Loucy (cell line): ENCODE results near the gene OSGIN1.

Experiments used
- H2AFZ ChIP-seq: fragments of 200-600 bp; sonication (generic); 2 replicates; pipeline ENCODE4 v1.6.0; 2016; ENCODE audit warnings: antibody characterized with exemption, mild to moderate bottlenecking, low read length, moderate library complexity
- H3F3A ChIP-seq: fragments of 200-600 bp; 2 replicates; pipeline ENCODE4 v1.6.0; 2016; ENCODE audit warnings: antibody characterized with exemption, low read depth, mild to moderate bottlenecking
- H3K27me3 ChIP-seq: fragments of 200-600 bp; sonication (generic); 2 replicates; pipeline ENCODE4 v1.6.1; 2014; ENCODE audit warnings: low read length, mild to moderate bottlenecking; ENCODE audit not compliant: insufficient read depth, poor library complexity, severe bottlenecking
- H3K36me3 ChIP-seq: fragments of 200-600 bp; sonication (generic); 2 replicates; pipeline ENCODE4 v1.6.1; 2016; ENCODE audit warnings: low read length; ENCODE audit not compliant: insufficient read depth
- H3K4me1 ChIP-seq: fragments of 200-600 bp; sonication (generic); 2 replicates; pipeline ENCODE4 v1.5.1; 2014; ENCODE audit warnings: low read length, mild to moderate bottlenecking; ENCODE audit not compliant: insufficient read depth, poor library complexity, severe bottlenecking
- H3K4me2 ChIP-seq: fragments of 200-600 bp; sonication (generic); 2 replicates; pipeline ENCODE4 v1.6.0; 2014; ENCODE audit warnings: antibody characterized with exemption, low read length, low read depth, mild to moderate bottlenecking; ENCODE audit not compliant: poor library complexity, severe bottlenecking
- H3K4me3 ChIP-seq: fragments of 200-600 bp; sonication (generic); 2 replicates; pipeline ENCODE4 v1.5.1; 2014; ENCODE audit warnings: low read length, mild to moderate bottlenecking, mixed read lengths; ENCODE audit not compliant: poor library complexity, severe bottlenecking
- H3K79me2 ChIP-seq: fragments of 200-600 bp; sonication (generic); 2 replicates; pipeline ENCODE4 v1.6.1; 2014; ENCODE audit warnings: low read length; ENCODE audit not compliant: insufficient read depth
- H3K9ac ChIP-seq: fragments of 200-600 bp; sonication (generic); 2 replicates; pipeline ENCODE4 v1.6.0; 2014; ENCODE audit warnings: mild to moderate bottlenecking, low read depth, low read length, moderate library complexity; ENCODE audit not compliant: poor library complexity, severe bottlenecking
- H3K9me2 ChIP-seq: fragments of 200-600 bp; sonication (generic); replicated peaks from 2 replicates; pipeline ENCODE4 v1.6.1; 2016; ENCODE audit warnings: low read depth, low read length, mixed read lengths
- H3K9me3 ChIP-seq: fragments of 200-600 bp; sonication (generic); 2 replicates; pipeline ENCODE4 v1.6.1; 2014; ENCODE audit warnings: mild to moderate bottlenecking, antibody characterized with exemption, low read length, low read depth; ENCODE audit not compliant: insufficient read depth
- H4K20me1 ChIP-seq: fragments of 200-600 bp; sonication (generic); 2 replicates; pipeline ENCODE4 v1.6.0; 2014; ENCODE audit warnings: antibody characterized with exemption, low read length, mild to moderate bottlenecking; ENCODE audit not compliant: insufficient read depth, poor library complexity, severe bottlenecking
- EZH2phosphoT487 ChIP-seq: fragments of 200-600 bp; IDR thresholded peaks from 2 replicates; pipeline ENCODE4 v1.6.1; 2018; ENCODE audit warnings: antibody characterized with exemption, mild to moderate bottlenecking, moderate library complexity, borderline replicate concordance
- TF ChIP-seq, protein P1 (sequence below): fragments of 200-600 bp; sonication (generic); conservative IDR thresholded peaks from 2 replicates; pipeline ENCODE4 v1.5.1; 2014; ENCODE audit warnings: mild to moderate bottlenecking, antibody characterized with exemption, low read length

Gene OSGIN1

DNA sequence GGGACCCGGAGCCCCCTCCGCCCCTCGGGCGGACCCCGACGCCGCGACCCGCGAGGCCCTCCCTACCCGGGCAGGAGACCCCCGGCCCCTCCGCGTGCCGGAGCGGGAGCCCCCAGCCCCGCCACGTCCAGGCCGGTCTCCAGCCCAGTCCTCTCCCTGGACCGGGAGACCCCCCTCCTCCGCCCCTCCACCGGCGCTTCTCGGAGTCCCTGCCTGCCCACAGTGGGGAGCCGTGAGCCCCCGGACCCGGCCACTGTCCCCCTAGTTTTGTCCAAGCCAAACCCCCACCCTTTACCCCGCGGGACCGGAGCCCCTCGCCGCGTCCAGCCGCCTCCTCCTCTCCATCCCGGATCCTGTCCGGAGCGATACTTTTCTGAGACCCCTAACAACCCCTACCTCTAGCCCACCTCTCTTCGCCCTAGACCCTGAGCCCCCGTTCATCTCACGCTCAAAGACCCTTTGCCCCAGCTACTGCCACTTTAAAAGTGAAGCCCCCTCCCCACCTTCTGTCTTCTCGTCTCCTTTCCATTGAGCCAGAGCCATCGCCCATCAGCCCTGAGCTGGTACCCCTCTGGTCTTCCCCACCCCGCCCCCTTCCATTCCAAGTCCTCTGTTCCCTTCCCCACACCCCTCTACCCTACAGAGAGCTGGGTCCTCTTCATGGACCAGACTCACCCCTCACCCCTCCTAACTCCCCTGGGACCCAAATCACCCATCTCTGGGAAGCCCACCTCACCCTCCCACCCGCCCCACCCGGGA, 16.0 kb downstream of the OSGIN1 start:
- no peaks in the 10 kb centered on the region for H3K9me3 ChIP-seq
- no peaks in the 10 kb centered on the region for H3K36me3 ChIP-seq
- no peak overlapping the region for H3K9ac ChIP-seq
- no peak overlapping the region for H2AFZ ChIP-seq
- H3K4me2 ChIP-seq, result no peak overlapping the region
- no peaks in the 10 kb centered on the region for H4K20me1 ChIP-seq
- H3K27me3 ChIP-seq, result no peaks in the 10 kb centered on the region
- no peaks in the 10 kb centered on the region for H3K4me1 ChIP-seq
- H3K9me2 ChIP-seq, result no peaks in the 10 kb centered on the region
- no peak overlapping the region for H3K4me3 ChIP-seq
- H3K79me2 ChIP-seq, result no peaks in the 10 kb centered on the region
- no peaks in the 10 kb centered on the region for H3F3A ChIP-seq
- TF ChIP-seq EZH2phosphoT487, result no peak
- TF ChIP-seq, protein P1, sequence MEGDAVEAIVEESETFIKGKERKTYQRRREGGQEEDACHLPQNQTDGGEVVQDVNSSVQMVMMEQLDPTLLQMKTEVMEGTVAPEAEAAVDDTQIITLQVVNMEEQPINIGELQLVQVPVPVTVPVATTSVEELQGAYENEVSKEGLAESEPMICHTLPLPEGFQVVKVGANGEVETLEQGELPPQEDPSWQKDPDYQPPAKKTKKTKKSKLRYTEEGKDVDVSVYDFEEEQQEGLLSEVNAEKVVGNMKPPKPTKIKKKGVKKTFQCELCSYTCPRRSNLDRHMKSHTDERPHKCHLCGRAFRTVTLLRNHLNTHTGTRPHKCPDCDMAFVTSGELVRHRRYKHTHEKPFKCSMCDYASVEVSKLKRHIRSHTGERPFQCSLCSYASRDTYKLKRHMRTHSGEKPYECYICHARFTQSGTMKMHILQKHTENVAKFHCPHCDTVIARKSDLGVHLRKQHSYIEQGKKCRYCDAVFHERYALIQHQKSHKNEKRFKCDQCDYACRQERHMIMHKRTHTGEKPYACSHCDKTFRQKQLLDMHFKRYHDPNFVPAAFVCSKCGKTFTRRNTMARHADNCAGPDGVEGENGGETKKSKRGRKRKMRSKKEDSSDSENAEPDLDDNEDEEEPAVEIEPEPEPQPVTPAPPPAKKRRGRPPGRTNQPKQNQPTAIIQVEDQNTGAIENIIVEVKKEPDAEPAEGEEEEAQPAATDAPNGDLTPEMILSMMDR, result no peak

DNA sequence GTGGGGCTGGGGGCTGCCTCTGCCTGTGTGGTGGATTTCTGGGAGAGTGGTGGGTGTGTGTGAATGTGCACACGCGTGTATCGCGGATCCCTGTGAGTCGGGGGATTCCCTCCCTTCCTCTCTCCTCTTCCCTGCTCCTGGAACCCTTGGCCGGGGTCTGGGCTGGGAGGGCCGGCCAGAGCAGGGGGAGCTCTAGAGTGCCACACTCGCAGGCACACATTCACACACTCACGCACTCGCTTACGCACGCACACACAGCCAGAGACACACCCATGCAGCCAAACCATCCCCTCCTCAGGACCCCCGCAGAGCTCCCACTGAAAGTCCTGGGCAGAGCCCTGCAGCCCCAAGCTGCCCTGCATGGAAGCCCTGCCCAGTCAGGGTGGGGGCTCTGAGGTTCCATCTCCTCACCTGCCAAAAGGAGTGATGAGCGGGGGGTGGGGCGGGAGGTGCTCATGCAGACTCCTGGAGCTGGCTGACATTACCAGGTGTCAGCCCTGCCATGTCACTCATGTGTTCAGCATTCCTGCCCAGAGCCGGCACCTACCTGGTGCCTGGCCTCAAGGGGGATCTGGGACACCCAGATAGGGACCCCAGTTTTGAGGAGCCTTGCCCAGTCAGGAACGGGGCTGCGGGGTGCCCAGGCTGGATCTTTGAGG, 16.9 kb downstream of the OSGIN1 start:
- no peak overlapping the region for H3K4me2 ChIP-seq
- H3K9me3 ChIP-seq, result no peaks in the 10 kb centered on the region
- H2AFZ ChIP-seq, result no peak overlapping the region
- TF ChIP-seq, protein P1, result no peak
- TF ChIP-seq EZH2phosphoT487, result no peak
- H3K79me2 ChIP-seq, result no peaks in the 10 kb centered on the region
- H3K9ac ChIP-seq, result no peak overlapping the region
- no peaks in the 10 kb centered on the region for H3K4me1 ChIP-seq
- H3K27me3 ChIP-seq, result no peaks in the 10 kb centered on the region
- no peaks in the 10 kb centered on the region for H4K20me1 ChIP-seq
- no peaks in the 10 kb centered on the region for H3K36me3 ChIP-seq
- H3K4me3 ChIP-seq, result no peak overlapping the region
- H3K9me2 ChIP-seq, result no peaks in the 10 kb centered on the region
- H3F3A ChIP-seq, result no peaks in the 10 kb centered on the region

DNA sequence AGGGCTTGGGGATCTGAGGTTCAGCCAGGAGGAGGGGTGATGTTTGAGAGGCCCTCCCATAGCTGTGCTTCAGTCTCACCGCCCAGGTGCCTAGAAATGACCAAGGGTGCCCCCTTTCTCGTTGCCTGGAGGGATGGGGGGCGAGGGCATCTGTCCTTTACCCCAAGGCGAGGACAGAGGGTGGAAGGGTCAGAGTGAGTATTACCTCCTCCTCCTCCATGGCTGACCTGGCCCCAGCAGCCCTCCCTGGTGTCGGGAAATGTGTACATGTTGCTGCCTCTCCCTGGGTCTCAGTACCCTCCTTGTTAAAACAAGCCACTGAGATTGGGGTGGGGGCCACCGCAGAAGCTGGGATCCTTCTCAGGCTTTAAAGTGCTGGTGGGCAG, 17.4 kb downstream of the OSGIN1 start:
- Histone ChIP-seq H3K9me3 (no peaks in the 10 kb centered on the region), H3F3A (no peaks in the 10 kb centered on the region), H3K36me3 (no peaks in the 10 kb centered on the region), H3K4me1 (no peaks in the 10 kb centered on the region), H2AFZ (no peak overlapping the region), H3K9ac (no peak overlapping the region), H3K4me3 (no peak overlapping the region), H3K79me2 (no peaks in the 10 kb centered on the region), H3K4me2 (no peak overlapping the region), H3K27me3 (no peaks in the 10 kb centered on the region), H3K9me2 (no peaks in the 10 kb centered on the region), H4K20me1 (no peaks in the 10 kb centered on the region)
- TF ChIP-seq EZH2phosphoT487, result no peak
- TF ChIP-seq, protein P1, result no peak
